Caki2 (cell line): ENCODE results near the gene EPB41L1. TPM values are rescaled to one million over a fixed set of nuclear protein-coding genes. Genes with fewer than 3 reads are reported as not detected.

Experiments
- DNase-seq: peaks from one replicate; pipeline ENCODE4 v3.0.0-alpha.2; 2015; ENCODE audit warnings: low read depth
- in situ Hi-C: cut with HindIII; loops from 2 replicates; pipeline ENCODE4 v1.10.0; 2016; ENCODE audit warnings: low sequenced_read_pairs, low pct_unique_long_range_greater_than_20kb, mixed read lengths
- total RNA-seq: library from RNA; depleted of rRNA; stranded (reverse); fragments of >200 nt; shearing (Covaris generic); gene quantifications from 2 replicates; pipeline ENCODE4 v1.2.3, GENCODE V29; 2014; ENCODE audit warnings: low replicate concordance

EPB41L1 gene
- total RNA-seq, 1 experiment from 2014 or later: 54.4 TPM

DNA sequence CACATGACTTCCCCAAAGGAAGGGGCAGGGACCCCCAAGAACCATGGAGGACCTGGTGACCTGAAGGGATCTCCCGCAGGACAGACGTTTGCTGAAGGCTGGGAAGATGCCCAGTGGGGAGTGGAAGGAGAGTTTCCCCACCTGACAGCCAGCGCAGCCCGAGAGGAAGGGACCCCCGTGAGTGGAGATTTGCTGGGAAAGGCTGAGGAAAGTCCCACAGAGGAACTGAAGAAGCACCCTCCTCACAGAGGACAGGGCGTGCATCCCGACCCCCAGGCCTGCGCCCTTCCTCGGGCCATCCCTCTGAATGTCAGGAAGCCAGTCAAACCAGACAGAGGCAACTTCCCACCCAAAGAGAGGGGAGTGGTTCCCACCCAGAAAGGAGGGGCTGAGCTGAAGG, 52.1 kb downstream of the EPB41L1 start:
- in situ Hi-C loops: no loop called here
- no peak for DNase-seq

DNA sequence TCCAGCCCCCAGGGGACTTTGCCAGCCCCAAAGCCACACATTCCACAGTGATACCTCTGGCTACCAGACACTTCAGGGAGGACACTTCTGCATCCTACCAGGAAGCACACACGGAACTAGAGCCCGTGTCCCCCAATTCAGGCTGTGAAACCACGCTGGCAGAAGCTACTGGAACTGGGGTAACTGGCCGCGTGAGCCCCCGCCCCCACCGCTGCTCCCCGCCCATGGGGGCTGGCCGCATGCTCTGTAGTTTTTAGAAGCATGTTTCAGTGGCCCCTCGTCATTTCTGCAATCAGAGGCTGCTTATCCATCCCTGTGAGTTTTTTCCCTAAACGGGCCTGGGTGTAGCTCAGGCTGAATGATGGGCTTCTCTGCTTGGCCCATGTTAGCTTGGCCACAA, 53.1 kb downstream of the EPB41L1 start:
- no peak for DNase-seq
- in situ Hi-C loops: no loop called here

- DNase-seq: no peak
- in situ Hi-C loops: no loop called here
Measured at GRCh38 chr20:36208257-36208656, 53.7 kb downstream of the EPB41L1 start.

GRCh38 chr20:36210436-36211021, 56.0 kb downstream of the EPB41L1 start:
- in situ Hi-C loops: no loop called here
- DNase-seq: no peak

DNA sequence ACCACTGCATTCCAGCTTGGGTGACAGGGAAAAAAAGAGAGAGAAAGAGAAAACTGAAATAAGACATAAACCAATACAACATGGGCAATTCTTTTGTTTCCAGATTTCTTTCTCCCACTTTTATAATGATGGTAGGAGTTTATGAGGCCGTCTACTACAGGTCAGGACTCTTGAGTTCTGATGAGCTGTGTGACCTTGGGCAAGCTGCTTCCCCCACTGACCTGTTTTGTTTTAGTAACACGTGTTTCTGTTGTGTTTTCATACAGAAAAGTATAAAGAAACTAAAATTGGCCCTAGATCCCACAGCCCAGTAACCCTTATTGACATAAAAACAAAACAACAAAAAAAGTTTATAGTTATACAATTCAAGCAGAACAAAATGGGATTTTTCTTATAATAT, 58.8 kb downstream of the EPB41L1 start:
- in situ Hi-C loops: no loop called here
- DNase-seq: no peak

- in situ Hi-C loops: no loop called here
- DNase-seq: no peak
Measured at GRCh38 chr20:36214684-36215256, 60.2 kb downstream of the EPB41L1 start.

DNA sequence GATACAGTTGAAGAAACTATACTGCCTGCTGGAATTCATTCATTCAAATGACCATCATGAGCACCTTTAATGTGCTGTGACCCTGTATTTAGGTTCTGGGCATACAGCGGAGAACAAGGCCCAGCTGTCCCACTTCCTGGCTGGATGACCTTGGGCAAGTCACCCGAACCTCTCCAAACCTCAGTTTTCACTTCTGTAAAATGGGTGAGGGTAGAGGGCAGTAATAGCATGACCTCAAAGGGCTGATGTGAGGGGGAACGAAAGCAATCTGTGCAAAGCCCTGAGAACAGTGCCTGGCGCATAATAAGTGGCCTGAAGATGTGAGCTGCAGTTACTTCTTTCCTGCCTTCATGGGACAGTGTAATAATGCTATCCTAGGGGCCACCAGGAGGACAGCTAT, 61.2 kb downstream of the EPB41L1 start:
- in situ Hi-C loops: no loop called here
- no peak for DNase-seq

GRCh38 chr20:36216314-36217025, 61.9 kb downstream of the EPB41L1 start:
- in situ Hi-C loops: no loop called here
- no peak for DNase-seq

DNA sequence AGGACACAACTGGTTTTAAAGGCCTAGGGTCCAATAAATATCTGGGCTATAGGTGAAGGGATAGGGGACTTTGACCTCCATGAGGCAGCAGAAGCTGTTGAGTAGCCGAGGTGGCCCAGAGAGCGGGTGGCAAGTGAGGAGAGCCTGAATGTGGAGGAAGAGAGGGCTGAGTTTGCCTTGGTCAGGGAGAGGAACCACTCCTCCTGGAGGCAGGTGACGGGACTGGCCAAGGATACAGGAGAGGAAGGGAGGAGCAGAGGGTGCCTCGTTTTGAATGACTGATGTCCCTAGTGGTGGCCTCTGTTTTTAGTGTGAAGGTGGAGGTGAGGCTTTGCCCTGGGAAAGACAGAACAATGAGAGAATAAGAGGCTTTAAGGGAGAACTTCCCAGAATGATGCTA, 62.7 kb downstream of the EPB41L1 start:
- no peak for DNase-seq
- in situ Hi-C loops: no loop called here

DNA sequence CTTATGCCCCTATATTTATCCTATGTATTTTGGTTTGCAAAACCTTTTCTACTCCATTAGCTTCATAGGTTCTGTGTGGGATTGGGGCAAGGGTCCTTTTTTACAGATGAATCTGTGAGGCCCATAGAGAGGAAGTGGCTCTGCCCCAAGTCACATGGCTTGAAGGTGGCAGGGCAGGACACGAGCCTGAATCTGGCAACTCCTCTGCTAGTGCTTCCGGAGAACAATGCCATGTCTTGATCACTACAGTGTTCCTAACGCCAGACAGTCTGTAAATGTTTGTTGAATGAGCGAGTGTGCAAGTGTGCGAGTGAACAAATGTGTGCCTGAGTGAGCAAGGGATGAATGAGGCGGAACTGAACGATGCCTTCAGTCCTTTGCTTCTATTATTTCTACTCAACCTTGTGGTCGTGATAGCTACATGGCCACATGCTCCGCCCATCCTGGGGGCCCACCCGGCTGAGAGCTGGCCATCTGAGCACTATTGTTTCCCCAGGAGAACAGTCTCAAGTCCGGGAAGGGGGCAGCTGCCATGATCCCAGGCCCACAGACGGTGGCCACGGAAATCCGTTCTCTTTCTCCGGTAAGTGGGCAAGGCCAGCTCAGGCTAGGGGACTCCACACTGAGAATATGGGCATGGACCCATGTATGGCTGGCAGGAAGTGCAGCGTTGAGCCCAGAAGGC, 64.0 kb downstream of the EPB41L1 start:
- in situ Hi-C loops: no loop called here
- no peak for DNase-seq

DNA sequence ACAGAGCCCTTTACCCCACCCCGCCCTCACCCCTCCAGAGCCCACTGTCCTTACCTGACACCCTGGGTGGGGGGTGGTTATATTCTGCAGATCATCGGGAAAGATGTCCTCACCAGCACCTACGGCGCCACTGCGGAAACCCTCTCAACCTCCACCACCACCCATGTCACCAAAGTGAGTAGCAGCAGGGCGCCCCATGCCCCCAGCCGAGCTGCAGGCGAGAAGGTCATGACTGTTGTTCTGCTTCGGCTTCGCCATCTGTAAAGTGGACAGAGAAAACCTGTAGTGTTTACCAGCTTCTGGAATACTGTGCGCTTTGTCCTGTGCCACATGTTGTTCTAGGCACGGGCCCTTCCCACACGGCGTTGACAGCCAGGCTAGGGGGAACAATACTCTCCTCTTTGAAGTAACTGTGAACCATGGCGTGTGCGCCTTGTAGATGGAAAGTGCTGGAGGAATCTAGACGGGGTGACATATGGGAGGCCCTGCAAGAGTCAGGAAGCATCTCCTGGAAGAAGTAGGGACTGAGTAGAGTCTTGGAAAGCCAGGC, 65.2 kb downstream of the EPB41L1 start:
- in situ Hi-C loops: no loop called here
- no peak for DNase-seq

GRCh38 chr20:36225666-36226065, 71.1 kb downstream of the EPB41L1 start:
- DNase-seq: no peak
- in situ Hi-C loops: no loop called here

DNA sequence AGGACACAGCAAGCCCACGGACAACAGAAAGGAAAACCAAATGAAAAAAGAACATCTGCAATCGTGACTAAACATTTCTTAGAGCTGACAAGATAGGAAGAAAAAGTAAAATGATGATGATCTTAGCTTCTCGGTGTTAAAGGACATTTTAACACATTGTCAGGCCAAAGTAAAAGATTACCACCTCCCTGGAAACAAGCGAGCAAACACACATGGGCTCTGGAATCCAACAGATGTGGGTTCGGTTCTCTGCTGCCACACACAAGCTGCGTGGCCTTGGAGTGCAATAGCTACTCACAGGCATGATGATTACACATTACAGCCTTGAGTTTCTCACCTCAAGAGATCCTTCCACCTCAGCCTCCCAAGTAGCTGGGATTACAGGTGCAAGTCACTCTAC, 74.2 kb downstream of the EPB41L1 start:
- in situ Hi-C loops: no loop called here

DNA sequence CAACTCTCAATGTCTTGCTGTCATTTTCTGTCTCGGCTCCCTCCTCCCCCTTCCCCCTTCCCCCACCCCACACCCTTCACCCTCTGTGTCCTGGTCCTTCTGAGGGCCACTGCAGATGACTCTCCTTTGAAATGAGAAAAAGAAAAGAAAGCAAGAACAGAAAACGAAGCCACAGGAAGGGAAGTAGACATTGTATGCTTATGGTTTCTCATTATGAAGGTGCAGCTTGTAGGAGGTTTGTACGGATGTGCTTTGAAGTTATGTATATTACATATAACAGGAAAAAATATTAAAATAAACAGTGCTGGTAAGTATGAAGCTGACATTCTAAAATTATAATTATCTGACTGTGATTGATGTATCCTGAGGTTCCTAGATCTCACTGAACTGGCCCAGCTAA, 75.5 kb downstream of the EPB41L1 start:
- DNase-seq: no peak

More for the DNA sequence above, 74.2 kb downstream of the EPB41L1 start:
- DNase-seq: no peak

DNA sequence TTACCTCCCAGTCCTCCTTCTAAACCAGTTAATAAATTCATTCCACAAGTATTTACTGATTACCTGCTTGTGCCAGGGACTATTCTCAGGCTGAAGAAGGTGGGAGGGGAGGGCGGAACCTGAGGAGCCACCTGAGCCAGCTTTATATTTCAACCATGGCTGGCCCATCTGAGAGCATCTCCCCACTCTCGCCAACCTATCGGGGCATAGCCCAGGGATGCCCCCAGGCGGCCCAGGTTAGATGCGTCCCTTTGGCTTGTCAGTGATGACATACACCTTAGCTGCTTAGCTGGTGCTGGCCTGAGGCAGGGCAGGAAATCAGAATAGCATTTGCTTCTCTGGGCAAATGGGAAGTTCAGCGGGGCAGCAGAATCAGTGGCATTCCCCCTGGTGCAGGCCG, 76.8 kb downstream of the EPB41L1 start:
- in situ Hi-C loops: no loop called here
- no peak for DNase-seq

More for the DNA sequence above, 75.5 kb downstream of the EPB41L1 start:
- in situ Hi-C loops: no loop called here

DNA sequence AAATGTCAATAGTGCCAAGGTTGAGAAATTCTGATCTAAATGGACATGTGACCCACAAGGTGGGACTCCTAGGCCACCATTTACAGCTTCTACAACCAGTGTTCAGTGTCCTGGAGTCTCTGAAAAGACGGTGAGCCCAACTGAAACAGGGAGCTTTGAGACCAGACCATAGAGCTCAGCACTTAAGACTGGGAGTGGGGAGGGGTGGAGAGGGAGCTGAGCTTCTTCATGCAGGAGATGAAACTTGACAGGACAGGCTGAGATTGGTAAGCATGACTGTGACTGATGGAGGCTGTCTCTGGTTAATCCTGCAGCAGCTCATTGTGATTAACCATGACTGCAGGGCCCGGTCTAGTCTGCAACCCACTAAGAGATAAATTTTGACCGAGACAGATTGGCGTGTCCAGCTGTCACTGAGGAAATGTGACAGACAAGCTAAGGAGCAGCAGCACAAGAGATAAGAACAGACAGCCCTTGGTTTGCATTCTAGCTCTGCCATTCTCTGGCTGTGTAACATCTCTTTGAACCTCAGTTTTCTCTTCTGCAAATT, 80.3 kb downstream of the EPB41L1 start:
- in situ Hi-C loops: no loop called here

GRCh38 chr20:36235892-36236785, 81.6 kb downstream of the EPB41L1 start, which contains the start of gene AAR2:
Gene AAR2 (plus strand): TSS chr20:36236478. CDS start chr20:36239869, 3,391 bp downstream.
- in situ Hi-C loops: no loop called here
- peak; percentile 77 for DNase-seq

More for the DNA sequence above, 80.3 kb downstream of the EPB41L1 start:
- no peak for DNase-seq

DNA sequence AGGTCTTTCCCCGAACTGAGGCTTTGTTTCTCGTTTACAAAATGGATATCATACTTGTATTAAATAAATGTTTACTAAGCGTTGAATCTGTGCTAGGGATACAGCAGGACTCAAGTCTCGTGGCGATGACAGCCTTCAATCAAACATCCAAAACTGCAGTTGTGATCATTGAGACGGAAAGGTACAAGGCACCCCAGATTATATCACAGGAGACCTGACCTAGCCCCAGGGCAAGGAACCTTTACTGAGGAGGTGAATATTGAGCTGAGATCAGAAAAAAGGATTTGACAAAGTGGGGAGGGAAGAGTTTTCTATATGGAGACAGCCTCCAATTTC, 82.2 kb downstream of the EPB41L1 start:
- in situ Hi-C loops: no loop called here
- no peak for DNase-seq
